Progenitor cell of endocrine pancreas (in vitro differentiated cells): ENCODE measurements around the gene COL26A1. TPM values are rescaled to one million over a fixed set of nuclear protein-coding genes. Genes with fewer than 3 reads are reported as not detected.

Source experiments
- DNase-seq: peaks from one replicate; pipeline ENCODE4 v3.0.0; 2021; ENCODE audit warnings: low spot score; ENCODE audit not compliant: unreplicated experiment
- H3K27ac Mint-ChIP-seq: 2 replicates; pipeline ENCODE4 v1.8.0; 2021; ENCODE audit warnings: mild to moderate bottlenecking, moderate library complexity, mixed read lengths
- H3K27me3 Mint-ChIP-seq: 2 replicates; pipeline ENCODE4 v1.8.0; 2021; ENCODE audit warnings: mixed read lengths
- H3K36me3 Mint-ChIP-seq: 2 replicates; pipeline ENCODE4 v1.8.0; 2022; ENCODE audit warnings: mixed read lengths; ENCODE audit not compliant: insufficient read depth
- H3K4me1 Mint-ChIP-seq: 2 replicates; pipeline ENCODE4 v1.8.0; 2021; ENCODE audit warnings: low read depth, mixed read lengths
- H3K4me3 Mint-ChIP-seq: 2 replicates; pipeline ENCODE4 v1.8.0; 2021; ENCODE audit warnings: low read depth, mild to moderate bottlenecking, moderate library complexity, mixed read lengths
- H3K9me3 Mint-ChIP-seq: 2 replicates; pipeline ENCODE4 v1.8.0; 2021; ENCODE audit warnings: low read depth, mixed read lengths
- CTCF ChIP-seq: fragments of 200-600 bp; sonication (generic); IDR thresholded peaks from one replicate; pipeline ENCODE4 v1.5.0; 2021; ENCODE audit warnings: antibody characterized with exemption, mild to moderate bottlenecking; ENCODE audit not compliant: unreplicated experiment
- total RNA-seq: library from RNA; stranded (reverse); gene quantifications from 2 replicates; pipeline ENCODE4 v1.2.1, GENCODE V29; 2021

Gene COL26A1
- total RNA-seq, 1 donor from 2014 or later, result 46.2 TPM

GRCh38 chr7:101527844-101528667, 165.4 kb downstream of the COL26A1 start:
- DNase-seq, result no peak
- H3K4me1 Mint-ChIP-seq, result no peaks in the 10 kb centered on the region
- H3K9me3 Mint-ChIP-seq, result peaks cover 4% of the 10 kb centered on the region
- TF ChIP-seq CTCF, result no peak
- peaks cover 8% of the 10 kb centered on the region for H3K36me3 Mint-ChIP-seq
- H3K4me3 Mint-ChIP-seq, result no peak overlapping the region
- no peaks in the 10 kb centered on the region for H3K27me3 Mint-ChIP-seq
- no peak overlapping the region for H3K27ac Mint-ChIP-seq

GRCh38 chr7:101529560-101529959, 166.9 kb downstream of the COL26A1 start:
- Mint-ChIP-seq H3K27me3 (no peaks in the 10 kb centered on the region), H3K4me1 (no peaks in the 10 kb centered on the region), H3K36me3 (peaks cover 6% of the 10 kb centered on the region), H3K9me3 (peaks cover 2% of the 10 kb centered on the region), H3K4me3 (no peak overlapping the region), H3K27ac (no peak overlapping the region)
- no peak for TF ChIP-seq CTCF
- no peak for DNase-seq

- Mint-ChIP-seq H3K27ac (no peak overlapping the region), H3K27me3 (no peaks in the 10 kb centered on the region), H3K4me1 (no peaks in the 10 kb centered on the region), H3K4me3 (no peak overlapping the region), H3K36me3 (peaks cover 6% of the 10 kb centered on the region), H3K9me3 (no peaks in the 10 kb centered on the region)
- DNase-seq, result no peak
- no peak for TF ChIP-seq CTCF
Measured at GRCh38 chr7:101531726-101532357, 169.2 kb downstream of the COL26A1 start.

GRCh38 chr7:101532400-101533102, 169.9 kb downstream of the COL26A1 start:
- Mint-ChIP-seq H3K4me1 (no peaks in the 10 kb centered on the region), H3K27me3 (no peaks in the 10 kb centered on the region), H3K27ac (no peak overlapping the region), H3K36me3 (peaks cover 6% of the 10 kb centered on the region), H3K9me3 (no peaks in the 10 kb centered on the region), H3K4me3 (no peak overlapping the region)
- no peak for DNase-seq
- TF ChIP-seq CTCF, result no peak

- no peak for DNase-seq
- Mint-ChIP-seq H3K4me3 (no peak overlapping the region), H3K4me1 (no peaks in the 10 kb centered on the region), H3K36me3 (peaks cover 6% of the 10 kb centered on the region), H3K27me3 (no peaks in the 10 kb centered on the region), H3K27ac (no peak overlapping the region), H3K9me3 (no peaks in the 10 kb centered on the region)
- TF ChIP-seq CTCF, result no peak
Measured at GRCh38 chr7:101533103-101533465, 170.4 kb downstream of the COL26A1 start.
